Duodenal mucosa (tissue), 2 donors: Measurements from ENCODE around the gene LZTFL1.
A peak's percentile ranks its signal among the peaks of the same experiment; 100 is the strongest.

Source experiments
- H3K27ac ChIP-seq: one replicate; pipeline ENCODE4 v1.7.0; 2013; ENCODE audit warnings: low read depth, low read length
- H3K27me3 ChIP-seq, 2 donors: one replicate each; pipeline ENCODE4 v1.7.0; 2013; ENCODE audit warnings: low read length in 2 of 2, control low read depth in 1 of 2; ENCODE audit not compliant: insufficient read depth in 2 of 2, control insufficient read depth in 1 of 2
- H3K36me3 ChIP-seq, 2 donors: one replicate each; pipeline ENCODE4 v1.7.0; 2013; ENCODE audit warnings: low read length in 2 of 2, control low read depth in 1 of 2; ENCODE audit not compliant: insufficient read depth in 2 of 2, control insufficient read depth in 1 of 2
- H3K4me1 ChIP-seq, 2 donors: one replicate each; pipeline ENCODE4 v1.7.0; 2013; ENCODE audit warnings: low read length in 2 of 2, control low read depth in 1 of 2; ENCODE audit not compliant: insufficient read depth in 2 of 2, control insufficient read depth in 1 of 2
- H3K4me3 ChIP-seq, 2 donors: one replicate each; pipeline ENCODE4 v1.7.0; 2013; ENCODE audit warnings: low read length in 2 of 2, low read depth in 1 of 2
- H3K9ac ChIP-seq, 2 donors: one replicate each; pipeline ENCODE4 v1.7.0; 2013; ENCODE audit warnings: low read length in 2 of 2, low read depth in 1 of 2
- H3K9me3 ChIP-seq, 2 donors: one replicate each; pipeline ENCODE4 v1.7.0; 2013; ENCODE audit warnings: low read length in 2 of 2, control low read depth in 1 of 2; ENCODE audit not compliant: control insufficient read depth in 1 of 2

Gene LZTFL1

DNA sequence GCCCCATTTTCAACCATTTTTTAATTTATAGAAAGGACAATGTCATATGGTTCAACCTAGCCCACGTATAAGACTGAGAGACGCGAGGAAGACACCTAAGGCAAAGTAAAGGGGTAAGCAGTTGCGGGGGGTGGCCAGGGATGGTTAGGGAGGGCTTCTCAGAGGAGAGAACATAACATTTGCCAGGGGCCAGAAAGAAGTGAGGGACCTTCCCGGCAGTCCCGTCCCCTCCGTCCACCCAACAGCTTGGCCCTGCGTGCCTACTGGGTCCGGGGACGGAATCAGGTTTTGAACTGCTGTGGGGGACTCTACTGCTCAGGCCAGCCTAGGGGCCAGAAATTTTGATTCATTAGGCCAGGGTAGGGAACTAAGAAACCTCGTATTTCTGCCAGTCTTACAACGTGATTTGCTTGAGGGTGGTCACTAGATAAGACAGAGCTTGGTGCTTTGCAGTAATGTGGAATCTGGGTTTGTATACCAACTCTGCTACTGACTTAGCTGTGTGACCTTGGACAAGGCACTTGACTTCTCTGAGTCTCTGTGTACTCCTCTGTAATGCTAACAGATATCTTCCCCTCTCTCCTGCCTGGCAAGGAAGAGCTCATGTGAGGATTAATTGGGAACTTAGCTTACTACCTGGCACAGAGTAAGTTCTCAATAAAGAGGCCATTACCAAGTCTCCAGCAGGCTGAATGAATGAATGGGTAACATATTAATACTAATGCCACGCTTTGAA lies 44.8 kb downstream of the LZTFL1 start:
- peak overlapping the region; percentile 81 to 83 for H3K4me3 ChIP-seq
- peaks cover 11 to 26% of the 10 kb centered on the region in 2 donors for H3K27me3 ChIP-seq
- H3K36me3 ChIP-seq = no peaks in the 10 kb centered on the region
- H3K27ac ChIP-seq = no peak overlapping the region
- peaks cover 25 to 29% of the 10 kb centered on the region in 2 donors for H3K4me1 ChIP-seq
- peak overlapping the region; percentile 77 for H3K9ac ChIP-seq
- H3K9me3 ChIP-seq = no peaks in the 10 kb centered on the region

DNA sequence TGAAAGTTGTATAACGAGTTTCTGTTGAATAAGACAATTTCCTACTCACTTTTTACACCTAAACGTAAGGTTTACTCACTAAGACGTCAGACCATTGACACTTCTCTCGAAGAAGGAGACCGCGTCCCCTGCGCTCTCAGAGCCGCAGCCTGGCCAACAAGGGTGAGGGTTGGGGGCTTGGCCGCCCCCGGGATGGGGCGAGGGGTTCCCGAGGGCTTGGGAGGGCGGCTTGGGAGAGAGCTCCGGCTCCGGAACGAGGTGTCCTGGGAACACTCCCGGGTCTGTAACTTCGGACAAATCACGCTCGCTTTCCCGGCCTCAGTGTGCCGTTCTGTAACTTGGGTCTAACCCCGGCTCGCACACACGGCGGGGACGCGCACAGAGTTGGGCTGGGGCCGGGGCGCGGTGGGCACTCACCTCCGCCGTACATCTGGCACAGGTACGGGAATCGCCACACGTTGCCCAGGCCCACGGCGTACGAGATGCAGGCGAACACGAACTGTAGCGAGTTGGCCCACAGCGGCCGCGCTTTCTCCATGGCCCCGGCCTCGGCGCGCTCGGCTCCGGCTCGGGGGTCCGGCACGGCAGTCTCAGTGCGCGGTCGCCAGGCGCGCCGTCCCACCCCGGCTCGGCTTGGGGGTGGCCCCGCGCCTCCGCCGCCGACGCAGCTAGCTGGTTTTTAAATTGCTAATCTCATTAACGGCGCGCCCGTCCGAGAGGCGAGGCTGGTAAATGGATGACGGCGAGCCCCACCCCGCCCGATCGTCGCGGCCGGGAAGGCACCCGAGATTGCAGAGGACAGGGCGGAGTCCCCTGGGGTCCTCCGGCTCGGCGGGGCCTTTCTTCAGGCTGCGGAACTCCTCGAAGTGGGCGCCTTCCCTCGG lies 45.8 kb downstream of the LZTFL1 start, which contains the start of gene SLC6A20:
Gene SLC6A20 (minus strand): TSS at position 655 of the 884 bp plus-strand sequence. CDS start 117 bp downstream, at position 538.
- Histone ChIP-seq H3K36me3 (no peaks in the 10 kb centered on the region), H3K27ac (peak within 1 kb of the TSS; percentile 55), H3K27me3 (peaks cover 11 to 26% of the 10 kb centered on the region in 2 donors), H3K4me3 (peak within 1 kb of the TSS; percentile 81 to 83), H3K9me3 (no peaks in the 10 kb centered on the region), H3K9ac (peak within 1 kb of the TSS; percentile 77), H3K4me1 (peaks cover 25 to 29% of the 10 kb centered on the region in 2 donors)

DNA sequence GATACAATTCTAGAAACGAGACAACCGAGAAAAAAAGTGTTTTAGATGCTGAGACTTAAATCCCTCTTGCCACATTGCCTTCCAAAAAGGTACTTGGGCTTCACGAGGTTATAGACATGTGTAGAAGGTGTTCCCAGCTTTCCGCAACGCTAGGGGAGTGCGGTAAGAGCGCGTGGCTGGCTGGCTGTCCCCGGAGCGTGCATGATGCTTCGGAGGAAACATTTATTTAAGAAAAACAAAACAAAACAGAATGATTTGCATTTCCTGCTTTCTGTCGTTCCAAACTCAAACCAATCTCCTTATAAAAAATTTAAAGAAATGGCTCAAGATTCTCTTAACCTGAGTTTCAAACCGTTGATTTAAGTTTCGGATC lies 46.4 kb downstream of the LZTFL1 start:
- H3K4me3 ChIP-seq = peak overlapping the region; percentile 81 to 83
- no peak overlapping the region for H3K27ac ChIP-seq
- H3K9ac ChIP-seq = peak overlapping the region; percentile 77
- no peaks in the 10 kb centered on the region for H3K36me3 ChIP-seq
- H3K4me1 ChIP-seq = peaks cover 22 to 26% of the 10 kb centered on the region in 2 donors
- H3K27me3 ChIP-seq = peaks cover 11 to 26% of the 10 kb centered on the region in 2 donors
- no peaks in the 10 kb centered on the region for H3K9me3 ChIP-seq

DNA sequence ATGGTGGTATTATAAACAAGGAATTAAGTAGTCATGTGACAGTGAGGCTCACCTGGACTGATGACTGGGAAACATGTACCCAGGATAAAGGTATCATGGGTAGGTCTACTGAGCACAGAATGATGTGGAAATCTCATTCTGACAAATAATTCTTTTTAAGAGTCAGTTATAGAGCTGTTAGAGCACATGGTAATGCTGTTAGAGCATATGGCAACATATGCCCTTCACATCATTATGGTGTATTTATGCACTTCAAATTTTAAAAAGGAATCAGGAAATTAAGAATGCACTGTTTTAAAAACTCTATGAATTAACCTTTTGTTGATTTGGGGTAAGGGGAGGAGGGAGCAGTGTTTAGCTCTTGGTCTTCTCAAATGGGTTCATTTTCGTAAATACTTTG lies 47.3 kb downstream of the LZTFL1 start:
- Histone ChIP-seq H3K9ac (no peak overlapping the region), H3K27me3 (peaks cover 11 to 26% of the 10 kb centered on the region in 2 donors), H3K36me3 (no peaks in the 10 kb centered on the region), H3K27ac (no peak overlapping the region), H3K4me1 (peaks cover 19 to 22% of the 10 kb centered on the region in 2 donors), H3K4me3 (peak overlapping the region in 1 of 2 donors; percentile 83), H3K9me3 (no peaks in the 10 kb centered on the region)

DNA sequence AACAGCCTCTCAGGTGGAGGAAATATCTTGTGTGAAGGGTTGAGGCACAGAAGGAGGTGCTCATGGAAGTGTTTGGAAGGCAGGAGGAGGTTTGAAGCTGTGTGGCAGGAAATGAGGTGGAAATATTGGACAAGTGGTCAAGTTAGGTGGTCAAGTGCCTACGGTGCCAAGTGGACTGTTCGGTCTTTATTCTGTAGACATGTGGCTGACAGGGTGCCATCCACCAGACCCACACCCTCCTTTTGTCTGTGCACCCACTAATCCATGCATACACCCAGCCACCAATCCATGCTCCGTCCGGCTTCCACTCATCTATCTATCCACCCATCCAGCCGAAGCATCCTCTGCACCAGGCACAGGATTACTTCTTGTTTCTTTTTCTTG lies 47.8 kb downstream of the LZTFL1 start:
- H3K27ac ChIP-seq = no peak overlapping the region
- no peaks in the 10 kb centered on the region for H3K36me3 ChIP-seq
- peak overlapping the region in 1 of 2 donors; percentile 23 for H3K4me3 ChIP-seq
- H3K9me3 ChIP-seq = peaks cover 0 to 2% of the 10 kb centered on the region in 2 donors
- peaks cover 19 to 22% of the 10 kb centered on the region in 2 donors for H3K4me1 ChIP-seq
- peaks cover 11 to 26% of the 10 kb centered on the region in 2 donors for H3K27me3 ChIP-seq
- H3K9ac ChIP-seq = no peak overlapping the region

DNA sequence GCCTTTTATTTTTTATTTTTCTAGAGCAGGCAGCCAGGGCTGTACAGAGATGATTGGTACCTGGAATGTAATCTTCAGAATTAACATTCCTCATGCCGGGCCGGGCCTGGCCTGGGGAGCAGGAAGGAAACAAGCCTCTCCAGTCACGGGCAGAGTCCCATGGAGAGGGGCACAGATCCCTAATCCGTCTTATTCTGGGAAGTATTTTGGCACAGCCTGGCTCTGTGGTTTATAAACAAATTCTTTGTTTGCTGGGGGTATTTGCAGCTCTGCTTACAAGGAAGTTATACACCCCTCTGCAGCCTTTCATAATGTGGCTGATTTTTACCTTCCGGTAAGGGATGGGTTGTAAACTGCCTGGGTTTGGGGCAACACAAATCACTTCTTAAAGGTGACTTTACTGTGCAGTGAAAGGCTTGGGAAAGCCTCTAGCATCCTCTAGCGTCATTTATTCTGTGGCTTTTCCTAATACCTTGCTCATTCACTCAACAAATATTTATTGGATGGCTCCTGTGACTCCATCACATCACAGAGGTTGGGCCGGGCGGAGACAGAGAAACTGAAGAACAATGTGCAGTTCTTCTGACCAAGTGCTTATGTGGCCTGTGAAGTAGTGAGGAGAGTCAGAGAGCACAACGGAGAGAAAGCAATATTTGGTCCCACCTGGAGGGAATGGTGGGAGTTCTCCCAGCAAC lies 48.3 kb downstream of the LZTFL1 start:
- peaks cover 11 to 26% of the 10 kb centered on the region in 2 donors for H3K27me3 ChIP-seq
- H3K9ac ChIP-seq = no peak overlapping the region
- H3K27ac ChIP-seq = no peak overlapping the region
- H3K4me1 ChIP-seq = peaks cover 19 to 22% of the 10 kb centered on the region in 2 donors
- peak overlapping the region in 1 of 2 donors; percentile 23 for H3K4me3 ChIP-seq
- no peaks in the 10 kb centered on the region for H3K36me3 ChIP-seq
- H3K9me3 ChIP-seq = peaks cover 0 to 4% of the 10 kb centered on the region in 2 donors

DNA sequence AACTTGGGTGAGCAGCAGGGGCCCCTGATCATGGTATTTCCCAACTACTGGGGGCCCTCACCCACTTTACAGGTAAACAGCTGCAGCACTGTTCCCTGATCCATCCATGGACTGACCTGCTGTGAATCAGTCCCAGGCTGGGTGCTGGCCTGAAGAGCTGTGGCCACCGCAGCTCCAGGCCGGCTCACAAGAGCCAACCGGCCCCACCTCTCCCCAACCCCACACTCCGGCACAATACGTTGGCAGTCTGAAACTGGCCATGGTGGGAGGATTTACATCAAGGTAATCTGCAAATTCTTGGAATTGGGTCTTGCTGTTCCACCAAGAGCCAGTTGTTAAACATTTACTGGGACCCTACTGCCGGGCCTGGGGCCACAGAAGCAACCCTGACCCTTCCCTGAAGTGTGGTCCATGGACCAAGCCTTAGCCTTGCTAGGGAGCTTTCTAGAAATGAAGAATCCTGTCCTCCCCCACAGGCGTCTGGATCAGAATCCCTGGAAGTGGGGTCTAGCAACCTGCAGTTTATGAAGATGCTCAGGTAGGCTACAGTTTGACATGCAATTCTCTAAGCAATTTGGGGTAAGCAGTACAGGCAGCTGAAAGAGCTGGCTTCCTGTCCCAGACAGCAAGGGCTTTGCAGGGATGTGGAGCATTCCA lies 49.3 kb downstream of the LZTFL1 start:
- no peak overlapping the region for H3K4me3 ChIP-seq
- H3K27me3 ChIP-seq = peaks cover 11 to 26% of the 10 kb centered on the region in 2 donors
- no peaks in the 10 kb centered on the region for H3K36me3 ChIP-seq
- no peak overlapping the region for H3K27ac ChIP-seq
- H3K9me3 ChIP-seq = peaks cover 0 to 4% of the 10 kb centered on the region in 2 donors
- H3K4me1 ChIP-seq = peaks cover 19 to 22% of the 10 kb centered on the region in 2 donors
- H3K9ac ChIP-seq = no peak overlapping the region

DNA sequence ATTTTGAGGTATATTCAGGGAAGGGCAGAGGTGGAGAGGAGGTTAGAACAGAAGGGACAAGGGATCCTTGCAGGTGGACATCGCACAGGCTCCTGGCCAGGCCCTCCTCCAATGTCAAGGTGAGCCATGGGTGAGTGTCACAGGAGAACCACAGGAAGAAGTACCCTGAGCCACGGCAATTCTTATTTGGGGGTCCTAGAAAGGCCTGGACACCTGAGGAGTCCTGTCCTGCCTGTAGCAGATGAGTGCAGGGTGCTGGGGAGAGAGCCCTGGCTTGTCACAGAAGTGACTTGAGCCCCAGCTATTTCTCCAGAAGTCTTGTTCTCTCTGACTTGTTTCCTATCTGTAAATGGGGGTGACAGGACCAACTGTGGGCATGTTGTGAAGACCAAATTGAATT lies 49.9 kb downstream of the LZTFL1 start:
- Histone ChIP-seq H3K27me3 (peaks cover 8 to 24% of the 10 kb centered on the region in 2 donors), H3K27ac (no peak overlapping the region), H3K4me3 (no peak overlapping the region), H3K9ac (no peak overlapping the region), H3K9me3 (peaks cover 0 to 4% of the 10 kb centered on the region in 2 donors), H3K4me1 (peaks cover 19% of the 10 kb centered on the region in 2 donors), H3K36me3 (no peaks in the 10 kb centered on the region)

DNA sequence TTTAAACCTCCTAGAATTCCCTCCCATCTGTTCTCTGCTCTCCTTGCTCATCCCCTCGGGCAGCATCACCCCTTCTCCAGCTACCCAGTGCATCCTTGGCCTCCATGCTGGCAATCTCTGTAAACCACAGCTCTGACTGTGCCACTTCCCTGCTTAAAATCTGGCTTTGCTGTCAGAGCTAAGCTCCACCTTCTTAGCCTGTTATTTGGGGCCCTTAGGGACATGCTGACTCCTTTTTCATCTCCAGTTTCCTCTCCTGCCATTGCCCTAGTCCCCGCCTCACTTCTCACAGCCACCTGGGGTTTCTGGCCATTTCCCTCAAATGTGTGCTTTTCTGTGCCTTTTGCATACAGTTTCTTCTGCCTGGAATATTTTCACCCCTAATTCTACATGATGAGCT lies 51.3 kb downstream of the LZTFL1 start:
- Histone ChIP-seq H3K27ac (no peak overlapping the region), H3K9ac (no peak overlapping the region), H3K9me3 (peaks cover 0 to 4% of the 10 kb centered on the region in 2 donors), H3K36me3 (no peaks in the 10 kb centered on the region), H3K4me3 (no peak overlapping the region), H3K27me3 (peaks cover 3 to 12% of the 10 kb centered on the region in 2 donors), H3K4me1 (peaks cover 9 to 11% of the 10 kb centered on the region in 2 donors)
